ENCODE results near the gene UBE2L6.

GRCh38 chr11:57504511-57504910 lies 63.0 kb downstream of the UBE2L6 start:
- TF ChIP-seq CTCF (IDR thresholded peaks at IDR 0.05) (no peak), POLR2A (IDR thresholded peaks at IDR 0.05) (no peak)

Data from esophagus squamous epithelium (tissue), 4 donors.